H1 (cell line): ENCODE results near the gene LRRK1. TPM values are rescaled to one million over a fixed set of nuclear protein-coding genes. Genes with fewer than 3 reads are reported as not detected.

ENCODE experiments used
- BCL11A ChIP-seq, 2 experiments: IDR thresholded peaks; one replicate each; pipeline ENCODE4 v1.6.1; 2011; ENCODE audit warnings: low read depth in 2 of 2, low read length in 2 of 2, mild to moderate bottlenecking in 2 of 2
- CEBPB ChIP-seq: IDR thresholded peaks from 2 replicates; pipeline ENCODE4 v1.6.1; 2012; ENCODE audit warnings: low read depth, low read length
- CHD1 ChIP-seq: IDR thresholded peaks from 2 replicates; pipeline ENCODE4 v1.6.1; 2012; ENCODE audit warnings: low read depth, low read length, improper control_type of control experiment
- CHD7 ChIP-seq: fragments of 300-600 bp; sonication (generic); IDR thresholded peaks from 2 replicates; pipeline ENCODE4 v1.7.1; 2012; ENCODE audit warnings: low read length, moderate library complexity, mild to moderate bottlenecking, inconsistent platforms; ENCODE audit not compliant: insufficient replicate concordance
- HDAC2 ChIP-seq, 2 experiments: fragments of 300-600 bp in 1 of 2; sonication (generic) in 1 of 2; IDR thresholded peaks; 2 replicates each; pipeline ENCODE4 v1.6.1; 2011 to 2012; ENCODE audit warnings: low read depth in 2 of 2, low read length in 2 of 2, mild to moderate bottlenecking in 2 of 2, moderate library complexity in 2 of 2, borderline replicate concordance in 1 of 2, inconsistent platforms in 1 of 2
- HDAC6 ChIP-seq: IDR thresholded peaks from one replicate; pipeline ENCODE4 v1.7.1; 2012; ENCODE audit warnings: low read depth, mild to moderate bottlenecking, inconsistent platforms, low read length, moderate library complexity
- KDM1A ChIP-seq: fragments of 200-600, 300-600 bp; sonication (generic); IDR thresholded peaks from 2 replicates; pipeline ENCODE4 v1.7.1; 2016; ENCODE audit warnings: mild to moderate bottlenecking, low read length, borderline replicate concordance
- NANOG ChIP-seq: IDR thresholded peaks from 2 replicates; pipeline ENCODE4 v1.6.1; 2011; ENCODE audit warnings: low read length, low read depth, mild to moderate bottlenecking, inconsistent platforms; ENCODE audit not compliant: insufficient read depth, poor library complexity, severe bottlenecking
- RFX5 ChIP-seq: IDR thresholded peaks from 2 replicates; pipeline ENCODE4 v1.6.1; 2011; ENCODE audit warnings: low read depth, low read length, improper control_type of control experiment, borderline replicate concordance
- SIX5 ChIP-seq: IDR thresholded peaks from 2 replicates; pipeline ENCODE4 v1.6.1; 2011; ENCODE audit warnings: mild to moderate bottlenecking, low read depth, low read length
- SRF ChIP-seq: IDR thresholded peaks from 2 replicates; pipeline ENCODE4 v1.6.1; 2011; ENCODE audit warnings: mild to moderate bottlenecking, low read depth, low read length, moderate library complexity
- polyA plus RNA-seq, 7 experiments: library from polyadenylated mRNA; depleted of rRNA in 3 of 7; stranded (reverse) in 5 of 7; unstranded in 2 of 7; fragments of >200 nt in 5 of 7; fragments of 200-250 nt in 2 of 7; gene quantifications; 1 replicate in 5 of 7; 2 replicates in 1 of 7; 4 replicates in 1 of 7; pipeline versions ENCODE4 v1.2.1 to v1.2.3, GENCODE V29; 2011 to 2013; ENCODE audit warnings: missing spikeins in 2 of 7, mixed read lengths in 2 of 7
- total RNA-seq: library from RNA; stranded (reverse); fragmentation: NEBNext Ultra II Directional; extraction: Animal tissue kit (Norgen Biotek cat#: 25700); gene quantifications from 2 replicates; pipeline ENCODE4 v1.2.1, GENCODE V29; 2021

The LRRK1 gene
- total and polyA plus RNA-seq, 2 of the 8 experiments (the other 6 are each of a cell fraction or from before 2014, with no cell fraction given): 1.2 to 3.6 TPM

GRCh38 chr15:101102746-101103145, 183.6 kb downstream of the LRRK1 start (continued):
- TF ChIP-seq CHD7: no peak
- no peak for TF ChIP-seq CEBPB
- no peak for TF ChIP-seq RFX5
- no peak for TF ChIP-seq HDAC2 (IDR thresholded peaks at IDR 0.05; ENCODE audit: borderline replicate concordance in 1 of 2, low read depth in 2 of 2, low read length in 2 of 2)
- no peak for TF ChIP-seq HDAC6
- no peak for TF ChIP-seq BCL11A (IDR thresholded peaks at IDR 0.05; ENCODE audit: low read depth in 2 of 2, low read length in 2 of 2)
- no peak for TF ChIP-seq NANOG
- no peak for TF ChIP-seq CHD1
- TF ChIP-seq SRF: no peak
- TF ChIP-seq SIX5: no peak
- no peak for TF ChIP-seq KDM1A
